Stimulated activated CD4-positive, alpha-beta T cell treated with anti-CD3 and anti-CD28 coated beads, TNF-alpha, amount 100 ng/mL, for 1 hour (primary cell): ENCODE data around the gene IPCEF1.

Experiments
- DNase-seq, 3 donors: peaks; one replicate each; pipeline ENCODE4 v3.0.0-alpha.2; 2020; ENCODE audit warnings: low read depth in 3 of 3, low spot score in 1 of 3

Gene IPCEF1

GRCh38 chr6:154113392-154113791 lies 243.2 kb downstream of the IPCEF1 start:
- DNase-seq: no peak

- no peak for DNase-seq
Observed at GRCh38 chr6:154112181-154112809, 244.3 kb downstream of the IPCEF1 start.

GRCh38 chr6:154111025-154111424 lies 245.6 kb downstream of the IPCEF1 start:
- no peak for DNase-seq

GRCh38 chr6:154106251-154106650 lies 250.4 kb downstream of the IPCEF1 start:
- no peak for DNase-seq
